ENCODE data around the gene PHAX. TPM values are rescaled to one million over a fixed set of nuclear protein-coding genes. Genes with fewer than 3 reads are reported as not detected.
"Not testable (repeated sequence)": the region's sequence is repeated elsewhere in the genome, so short reads cannot be mapped to it uniquely, and the experiment has no call there.

The PHAX gene
- total RNA-seq, 1 donor from 2014 or later: 25.1 TPM

DNA sequence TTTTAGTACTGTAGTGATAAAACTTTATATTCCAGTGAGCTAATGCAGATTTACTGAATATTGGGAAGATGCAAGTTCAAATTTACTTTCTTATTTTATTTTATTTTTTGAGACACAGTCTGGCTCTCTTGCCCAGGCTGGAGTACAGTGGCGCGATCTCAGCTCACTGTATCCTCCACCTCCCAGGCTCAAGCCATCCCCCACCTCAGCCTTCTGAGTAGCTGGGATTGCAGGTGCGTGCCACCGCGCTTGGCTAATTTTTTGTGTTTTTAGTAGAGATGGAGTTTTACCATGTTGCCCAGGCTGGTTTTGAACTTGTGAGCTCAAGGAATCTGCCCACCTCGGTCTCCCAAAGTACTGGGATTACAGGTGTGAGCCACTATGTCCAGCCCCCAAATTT is 9.9 kb downstream of the PHAX start:
- H3K4me1 ChIP-seq: peaks cover 10% of the 10 kb centered on the region
- TF ChIP-seq, protein P1, sequence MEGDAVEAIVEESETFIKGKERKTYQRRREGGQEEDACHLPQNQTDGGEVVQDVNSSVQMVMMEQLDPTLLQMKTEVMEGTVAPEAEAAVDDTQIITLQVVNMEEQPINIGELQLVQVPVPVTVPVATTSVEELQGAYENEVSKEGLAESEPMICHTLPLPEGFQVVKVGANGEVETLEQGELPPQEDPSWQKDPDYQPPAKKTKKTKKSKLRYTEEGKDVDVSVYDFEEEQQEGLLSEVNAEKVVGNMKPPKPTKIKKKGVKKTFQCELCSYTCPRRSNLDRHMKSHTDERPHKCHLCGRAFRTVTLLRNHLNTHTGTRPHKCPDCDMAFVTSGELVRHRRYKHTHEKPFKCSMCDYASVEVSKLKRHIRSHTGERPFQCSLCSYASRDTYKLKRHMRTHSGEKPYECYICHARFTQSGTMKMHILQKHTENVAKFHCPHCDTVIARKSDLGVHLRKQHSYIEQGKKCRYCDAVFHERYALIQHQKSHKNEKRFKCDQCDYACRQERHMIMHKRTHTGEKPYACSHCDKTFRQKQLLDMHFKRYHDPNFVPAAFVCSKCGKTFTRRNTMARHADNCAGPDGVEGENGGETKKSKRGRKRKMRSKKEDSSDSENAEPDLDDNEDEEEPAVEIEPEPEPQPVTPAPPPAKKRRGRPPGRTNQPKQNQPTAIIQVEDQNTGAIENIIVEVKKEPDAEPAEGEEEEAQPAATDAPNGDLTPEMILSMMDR (IDR thresholded peaks at IDR 0.05): no peak
- no peaks in the 10 kb centered on the region for H3K9me3 ChIP-seq
- no peak for ATAC-seq
- no peaks in the 10 kb centered on the region for H3K27me3 ChIP-seq (ENCODE audit: low read depth)
- peaks cover 93% of the 10 kb centered on the region for H3K36me3 ChIP-seq
- no peak for DNase-seq
- intact Hi-C loops (cut with DNase I): no loop called here
- no peak overlapping the region for H3K4me3 ChIP-seq
- H3K27ac ChIP-seq: no peak overlapping the region

DNA sequence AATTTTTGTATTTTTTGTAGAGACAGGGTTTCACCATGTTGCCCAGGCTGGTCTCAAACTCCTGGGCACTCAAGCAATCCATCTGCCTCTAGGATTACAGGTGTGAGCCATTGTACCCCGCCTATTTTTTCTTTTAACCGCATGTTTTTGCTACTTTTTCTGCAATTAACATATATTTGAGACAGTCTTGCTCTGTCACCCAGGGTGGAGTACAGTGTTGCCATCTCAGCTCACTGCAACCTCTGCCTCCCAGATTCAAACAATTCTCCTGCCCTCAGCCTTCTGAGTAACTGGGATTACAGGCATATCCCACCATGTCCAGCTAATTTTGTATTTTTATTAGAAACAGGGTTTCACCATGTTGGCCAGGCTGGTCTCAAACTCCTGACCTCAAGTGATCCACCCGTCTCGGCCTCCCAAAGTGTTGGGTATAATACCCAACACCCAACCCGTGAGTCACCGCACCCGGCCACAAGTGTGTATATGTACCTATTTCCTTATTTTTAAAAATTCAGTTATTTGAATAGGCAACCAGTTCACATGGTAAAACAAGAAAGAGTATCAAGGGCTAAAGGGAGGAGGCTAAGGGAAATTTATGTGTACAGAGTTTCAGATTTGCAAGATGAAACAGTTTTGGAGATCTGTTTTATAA is 13.3 kb downstream of the PHAX start:
- Histone ChIP-seq H3K9me3 (no peaks in the 10 kb centered on the region), H3K4me1 (no peaks in the 10 kb centered on the region), H3K27ac (no peak overlapping the region), H3K36me3 (peaks cover 83% of the 10 kb centered on the region), H3K27me3 (ENCODE audit: low read depth) (no peaks in the 10 kb centered on the region), H3K4me3 (no peak overlapping the region)
- intact Hi-C loops (cut with DNase I): no loop called here
- DNase-seq (no peak), ATAC-seq (no peak)
- TF ChIP-seq, protein P1 (IDR thresholded peaks at IDR 0.05): no peak

DNA sequence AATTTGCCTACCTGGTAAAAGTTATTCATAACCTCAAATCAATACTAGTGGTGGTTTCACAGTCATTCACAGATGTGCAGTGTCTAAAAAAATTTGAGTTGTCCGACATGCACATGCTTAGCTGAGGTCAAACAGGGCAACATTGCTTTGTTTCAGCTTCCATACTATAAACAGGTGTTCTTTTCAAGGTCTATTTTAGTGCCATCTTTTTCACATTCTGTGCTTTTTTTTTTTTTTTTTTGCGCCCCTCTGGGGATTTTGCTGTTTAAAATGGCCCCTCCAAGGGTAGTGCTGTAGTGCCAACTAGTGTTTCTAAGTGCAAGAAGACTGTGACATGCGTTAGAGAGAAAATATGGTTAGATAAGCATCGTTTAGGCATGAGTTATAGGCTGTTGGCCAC is 14.5 kb downstream of the PHAX start:
- TF ChIP-seq, protein P1 (IDR thresholded peaks at IDR 0.05): no peak
- Histone ChIP-seq H3K27me3 (ENCODE audit: low read depth) (no peaks in the 10 kb centered on the region), H3K27ac (no peak overlapping the region), H3K4me1 (no peaks in the 10 kb centered on the region), H3K9me3 (no peaks in the 10 kb centered on the region), H3K36me3 (peaks cover 83% of the 10 kb centered on the region), H3K4me3 (no peak overlapping the region)
- intact Hi-C loops (cut with DNase I): no loop called here
- no peak for DNase-seq
- ATAC-seq: no peak

DNA sequence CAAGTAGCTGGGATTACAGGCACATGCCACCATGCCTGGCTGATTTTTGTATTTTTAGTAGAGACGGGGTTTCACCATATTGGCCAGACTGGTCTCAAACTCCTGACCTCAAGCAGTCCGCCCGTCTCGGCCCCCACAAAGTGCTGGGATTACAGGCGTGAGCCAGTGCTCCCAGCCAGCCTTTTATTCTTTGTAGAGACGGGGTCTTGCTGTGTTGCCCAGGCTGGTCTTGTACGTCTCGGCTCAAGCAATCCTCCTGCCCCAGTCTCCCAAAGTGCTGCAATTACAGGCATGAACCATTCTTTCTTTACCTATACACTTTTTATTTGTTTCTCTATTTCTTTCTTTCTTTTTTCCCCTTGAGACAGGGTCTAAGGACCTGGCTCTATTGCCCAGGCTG is 16.9 kb downstream of the PHAX start:
- H3K4me3 ChIP-seq; H3K27me3 ChIP-seq (ENCODE audit: low read depth); ATAC-seq; DNase-seq; intact Hi-C loops (cut with DNase I); H3K27ac ChIP-seq; H3K9me3 ChIP-seq; H3K4me1 ChIP-seq: not testable (repeated sequence)
- peaks cover 71% of the 10 kb centered on the region for H3K36me3 ChIP-seq

DNA sequence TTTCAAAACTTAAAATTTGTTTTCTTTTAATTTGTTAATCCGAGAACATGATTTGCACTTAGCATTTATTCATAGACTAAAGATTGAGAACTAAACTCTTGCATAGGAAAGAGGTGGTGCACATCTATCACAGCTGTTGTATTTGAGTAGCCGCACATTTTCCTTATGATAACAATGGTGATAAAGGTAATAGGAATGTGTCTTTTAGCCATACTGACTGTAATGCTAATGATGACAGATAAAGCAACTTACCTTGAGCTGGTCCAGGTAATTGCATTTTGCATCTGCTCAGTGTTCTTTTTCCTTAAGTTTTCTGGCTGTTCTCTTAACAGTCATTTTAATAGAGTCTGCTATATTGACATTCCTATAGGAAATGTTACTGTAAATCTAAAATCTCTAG is 19.0 kb downstream of the PHAX start:
- Histone ChIP-seq H3K9me3 (no peaks in the 10 kb centered on the region), H3K4me1 (no peaks in the 10 kb centered on the region), H3K27ac (no peak overlapping the region), H3K27me3 (ENCODE audit: low read depth) (no peaks in the 10 kb centered on the region), H3K4me3 (no peak overlapping the region), H3K36me3 (peaks cover 63% of the 10 kb centered on the region)
- TF ChIP-seq, protein P1 (IDR thresholded peaks at IDR 0.05): no peak
- DNase-seq (no peak), ATAC-seq (no peak)
- intact Hi-C loops (cut with DNase I): no loop called here

DNA sequence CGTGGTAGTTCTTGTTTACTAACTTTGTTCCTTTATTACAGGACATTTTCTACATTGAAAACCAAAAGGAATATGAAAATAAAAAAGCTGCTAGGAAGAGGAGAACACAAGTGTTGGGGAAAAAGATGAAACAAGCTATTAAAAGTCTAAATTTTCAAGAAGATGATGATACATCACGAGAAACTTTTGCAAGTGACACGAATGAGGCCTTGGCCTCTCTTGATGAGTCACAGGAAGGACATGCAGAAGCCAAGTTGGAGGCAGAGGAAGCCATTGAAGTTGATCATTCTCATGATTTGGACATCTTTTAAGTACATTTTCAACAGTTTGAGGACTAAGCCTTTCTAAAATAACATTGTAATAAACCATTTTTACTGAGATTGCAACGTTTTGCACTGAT is 23.8 kb downstream of the PHAX start:
- DNase-seq: no peak

More for the DNA sequence above, 23.8 kb downstream of the PHAX start:
- no peaks in the 10 kb centered on the region for H3K4me1 ChIP-seq
- no peaks in the 10 kb centered on the region for H3K9me3 ChIP-seq
- H3K36me3 ChIP-seq: peaks cover 57% of the 10 kb centered on the region
- ATAC-seq: no peak
- H3K27me3 ChIP-seq (ENCODE audit: low read depth): no peaks in the 10 kb centered on the region
- H3K27ac ChIP-seq: no peak overlapping the region
- TF ChIP-seq, protein P1 (IDR thresholded peaks at IDR 0.05): no peak
- intact Hi-C loops (cut with DNase I): no loop called here
- H3K4me3 ChIP-seq: no peak overlapping the region

All from lower lobe of right lung (tissue), 2 donors.